Measurements from ENCODE around the gene KRT79.

DNA sequence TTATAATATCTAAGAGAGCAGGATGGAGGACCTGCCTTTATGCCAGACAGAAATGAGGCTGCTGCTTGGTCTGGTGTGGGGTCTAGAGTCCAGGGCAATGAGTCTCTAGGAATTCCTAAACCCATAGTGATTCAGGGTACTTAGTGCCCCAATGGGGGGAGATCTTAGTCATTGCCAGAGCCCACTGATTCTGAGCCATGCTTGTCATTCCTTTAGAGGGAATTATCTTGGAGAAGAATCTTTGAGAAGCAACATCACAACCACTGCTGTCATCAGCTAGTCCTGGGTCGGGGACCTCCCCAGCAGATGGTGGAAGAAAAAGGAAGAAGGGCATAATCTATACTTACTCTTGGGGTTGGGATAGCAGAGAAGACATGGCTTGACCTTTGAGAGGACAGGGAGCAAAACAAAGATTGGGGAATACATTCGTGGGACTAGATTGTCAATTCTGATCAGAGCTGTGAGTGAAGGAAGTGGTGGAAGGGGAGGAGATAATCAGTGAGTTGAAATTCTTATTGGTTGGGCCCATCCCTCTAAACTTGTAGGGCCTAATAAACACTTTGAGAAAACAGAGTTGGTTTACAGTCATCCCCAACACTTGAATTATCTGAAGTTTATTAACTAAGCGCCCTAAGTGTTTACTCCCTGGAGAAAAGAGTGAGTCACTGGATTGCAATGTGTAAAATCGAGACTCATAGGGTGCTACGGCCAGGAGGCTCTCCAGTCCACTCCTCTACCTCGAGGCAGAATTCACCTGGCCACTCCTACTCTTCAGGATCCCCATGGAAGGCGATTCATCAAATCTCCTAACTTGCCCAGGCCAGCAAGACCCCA, 35.2 kb downstream of the KRT79 start:
- TF ChIP-seq, protein P1, sequence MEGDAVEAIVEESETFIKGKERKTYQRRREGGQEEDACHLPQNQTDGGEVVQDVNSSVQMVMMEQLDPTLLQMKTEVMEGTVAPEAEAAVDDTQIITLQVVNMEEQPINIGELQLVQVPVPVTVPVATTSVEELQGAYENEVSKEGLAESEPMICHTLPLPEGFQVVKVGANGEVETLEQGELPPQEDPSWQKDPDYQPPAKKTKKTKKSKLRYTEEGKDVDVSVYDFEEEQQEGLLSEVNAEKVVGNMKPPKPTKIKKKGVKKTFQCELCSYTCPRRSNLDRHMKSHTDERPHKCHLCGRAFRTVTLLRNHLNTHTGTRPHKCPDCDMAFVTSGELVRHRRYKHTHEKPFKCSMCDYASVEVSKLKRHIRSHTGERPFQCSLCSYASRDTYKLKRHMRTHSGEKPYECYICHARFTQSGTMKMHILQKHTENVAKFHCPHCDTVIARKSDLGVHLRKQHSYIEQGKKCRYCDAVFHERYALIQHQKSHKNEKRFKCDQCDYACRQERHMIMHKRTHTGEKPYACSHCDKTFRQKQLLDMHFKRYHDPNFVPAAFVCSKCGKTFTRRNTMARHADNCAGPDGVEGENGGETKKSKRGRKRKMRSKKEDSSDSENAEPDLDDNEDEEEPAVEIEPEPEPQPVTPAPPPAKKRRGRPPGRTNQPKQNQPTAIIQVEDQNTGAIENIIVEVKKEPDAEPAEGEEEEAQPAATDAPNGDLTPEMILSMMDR (IDR thresholded peaks at IDR 0.05), result no peak
- no peak for TF ChIP-seq POLR2A (IDR thresholded peaks at IDR 0.05)

Measured in vagina (tissue), 2 donors.